ENCODE data around the gene JPH4.
"Not testable (repeated sequence)": the region's sequence is repeated elsewhere in the genome, so short reads cannot be mapped to it uniquely, and the experiment has no call there.

GRCh38 chr14:23583761-23584526 lies 5.4 kb upstream of the JPH4 start:
- TF ChIP-seq, protein P1, sequence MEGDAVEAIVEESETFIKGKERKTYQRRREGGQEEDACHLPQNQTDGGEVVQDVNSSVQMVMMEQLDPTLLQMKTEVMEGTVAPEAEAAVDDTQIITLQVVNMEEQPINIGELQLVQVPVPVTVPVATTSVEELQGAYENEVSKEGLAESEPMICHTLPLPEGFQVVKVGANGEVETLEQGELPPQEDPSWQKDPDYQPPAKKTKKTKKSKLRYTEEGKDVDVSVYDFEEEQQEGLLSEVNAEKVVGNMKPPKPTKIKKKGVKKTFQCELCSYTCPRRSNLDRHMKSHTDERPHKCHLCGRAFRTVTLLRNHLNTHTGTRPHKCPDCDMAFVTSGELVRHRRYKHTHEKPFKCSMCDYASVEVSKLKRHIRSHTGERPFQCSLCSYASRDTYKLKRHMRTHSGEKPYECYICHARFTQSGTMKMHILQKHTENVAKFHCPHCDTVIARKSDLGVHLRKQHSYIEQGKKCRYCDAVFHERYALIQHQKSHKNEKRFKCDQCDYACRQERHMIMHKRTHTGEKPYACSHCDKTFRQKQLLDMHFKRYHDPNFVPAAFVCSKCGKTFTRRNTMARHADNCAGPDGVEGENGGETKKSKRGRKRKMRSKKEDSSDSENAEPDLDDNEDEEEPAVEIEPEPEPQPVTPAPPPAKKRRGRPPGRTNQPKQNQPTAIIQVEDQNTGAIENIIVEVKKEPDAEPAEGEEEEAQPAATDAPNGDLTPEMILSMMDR (IDR thresholded peaks at IDR 0.05) = not testable (repeated sequence)
- not testable (repeated sequence) for TF ChIP-seq POLR2A (IDR thresholded peaks at IDR 0.05)
